ENCODE measurements around the gene PTPRB.

DNA sequence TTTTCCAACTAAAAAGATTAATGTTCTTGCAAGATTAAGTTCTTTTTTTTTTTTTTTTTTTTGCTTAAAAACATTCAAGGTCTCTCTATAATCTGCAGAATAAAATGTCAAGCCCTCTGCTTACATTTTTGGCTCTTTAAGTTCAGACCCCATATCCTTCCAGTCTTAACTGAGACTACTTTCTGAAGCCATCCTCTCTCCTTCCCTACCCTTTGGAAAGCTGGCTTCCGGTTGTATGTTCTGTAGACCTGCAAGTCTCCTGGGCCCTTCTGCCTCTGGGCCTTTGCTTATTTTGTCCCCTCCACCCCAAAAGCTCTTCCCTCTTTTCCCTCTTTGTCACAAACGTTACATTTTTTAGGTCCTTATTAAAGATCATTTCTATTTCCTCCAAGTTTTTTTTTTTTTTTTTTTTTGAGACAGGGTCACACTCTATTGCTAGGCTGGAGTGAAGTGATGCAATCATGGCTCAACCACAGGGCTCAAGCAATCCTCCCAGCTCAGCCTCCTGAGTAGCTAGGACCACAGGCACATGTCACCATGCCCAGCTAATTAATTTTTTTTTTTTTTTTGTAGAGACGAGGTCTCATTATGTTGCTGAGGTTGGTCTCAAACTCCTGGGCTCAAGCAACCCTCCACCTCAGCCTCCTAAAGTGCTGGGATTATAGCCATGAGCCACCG is 46.5 kb downstream of the PTPRB start:
- TF ChIP-seq, protein P1, sequence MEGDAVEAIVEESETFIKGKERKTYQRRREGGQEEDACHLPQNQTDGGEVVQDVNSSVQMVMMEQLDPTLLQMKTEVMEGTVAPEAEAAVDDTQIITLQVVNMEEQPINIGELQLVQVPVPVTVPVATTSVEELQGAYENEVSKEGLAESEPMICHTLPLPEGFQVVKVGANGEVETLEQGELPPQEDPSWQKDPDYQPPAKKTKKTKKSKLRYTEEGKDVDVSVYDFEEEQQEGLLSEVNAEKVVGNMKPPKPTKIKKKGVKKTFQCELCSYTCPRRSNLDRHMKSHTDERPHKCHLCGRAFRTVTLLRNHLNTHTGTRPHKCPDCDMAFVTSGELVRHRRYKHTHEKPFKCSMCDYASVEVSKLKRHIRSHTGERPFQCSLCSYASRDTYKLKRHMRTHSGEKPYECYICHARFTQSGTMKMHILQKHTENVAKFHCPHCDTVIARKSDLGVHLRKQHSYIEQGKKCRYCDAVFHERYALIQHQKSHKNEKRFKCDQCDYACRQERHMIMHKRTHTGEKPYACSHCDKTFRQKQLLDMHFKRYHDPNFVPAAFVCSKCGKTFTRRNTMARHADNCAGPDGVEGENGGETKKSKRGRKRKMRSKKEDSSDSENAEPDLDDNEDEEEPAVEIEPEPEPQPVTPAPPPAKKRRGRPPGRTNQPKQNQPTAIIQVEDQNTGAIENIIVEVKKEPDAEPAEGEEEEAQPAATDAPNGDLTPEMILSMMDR (IDR thresholded peaks at IDR 0.05): no peak
- no peak for TF ChIP-seq EZH2 (IDR thresholded peaks at IDR 0.05; ENCODE audit: borderline replicate concordance, insufficient read depth, low read depth, low read length, poor library complexity, severe bottlenecking)
